Stimulated activated memory B cell treated with anti-CD40 and anti-IgM and Interleukin-4, amounts not matched to agents 10 μg/mL and 1 μg/mL and 100 μg/mL, for 72 hours (primary cell): ENCODE results near the gene NDRG2.
"Not testable (repeated sequence)": the region's sequence is repeated elsewhere in the genome, so short reads cannot be mapped to it uniquely, and the experiment has no call there.

Experiments used
- ATAC-seq: fragments of 150-1000 bp; cut with Tn5 transposase; 2 replicates; pipeline ENCODE4 v1.10.0; 2021
- H3K27ac Mint-ChIP-seq: one replicate; pipeline ENCODE4 v1.8.0; 2022; ENCODE audit warnings: mild to moderate bottlenecking, mixed read lengths
- H3K27me3 Mint-ChIP-seq: one replicate; pipeline ENCODE4 v1.8.0; 2022; ENCODE audit warnings: mixed read lengths
- H3K36me3 Mint-ChIP-seq: one replicate; pipeline ENCODE4 v1.8.0; 2022; ENCODE audit warnings: mixed read lengths
- H3K4me1 Mint-ChIP-seq: one replicate; pipeline ENCODE4 v1.8.0; 2022; ENCODE audit warnings: mixed read lengths
- H3K4me3 Mint-ChIP-seq: one replicate; pipeline ENCODE4 v1.8.0; 2022; ENCODE audit warnings: mild to moderate bottlenecking, moderate library complexity, mixed read lengths
- H3K9me3 Mint-ChIP-seq: one replicate; pipeline ENCODE4 v1.8.0; 2022; ENCODE audit warnings: mixed read lengths

Gene NDRG2

DNA sequence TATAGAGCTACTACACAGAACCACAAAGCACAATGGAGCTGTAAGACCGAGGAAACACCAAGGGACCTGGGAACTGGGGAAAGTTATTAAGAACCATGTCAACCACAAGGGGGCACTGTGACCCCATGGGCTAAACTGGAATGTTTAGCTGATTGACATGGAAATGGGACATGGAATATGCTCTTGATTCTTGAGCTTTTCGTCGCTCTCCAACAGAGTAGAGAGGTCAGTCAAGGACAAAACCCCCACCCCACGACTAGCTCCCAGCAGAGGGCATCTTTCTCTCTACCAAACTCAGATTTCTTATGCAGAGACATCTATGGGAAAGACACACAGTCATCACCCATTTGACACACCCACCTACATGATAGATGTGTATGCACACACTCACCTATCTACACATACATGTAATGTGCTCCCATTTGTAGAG lies 10.1 kb downstream of the NDRG2 start:
- ATAC-seq, result peak; percentile 68
- Mint-ChIP-seq H3K4me1 (peaks cover 6% of the 10 kb centered on the region), H3K27me3 (peaks cover 35% of the 10 kb centered on the region), H3K9me3 (no peaks in the 10 kb centered on the region), H3K36me3 (no peaks in the 10 kb centered on the region), H3K4me3 (no peak overlapping the region), H3K27ac (no peak overlapping the region)

GRCh38 chr14:21011136-21011535 lies 13.7 kb downstream of the NDRG2 start:
- ATAC-seq, result no peak
- peaks cover 35% of the 10 kb centered on the region for H3K27me3 Mint-ChIP-seq
- H3K9me3 Mint-ChIP-seq, result no peaks in the 10 kb centered on the region
- peaks cover 6% of the 10 kb centered on the region for H3K4me1 Mint-ChIP-seq
- H3K27ac Mint-ChIP-seq, result no peak overlapping the region
- H3K36me3 Mint-ChIP-seq, result no peaks in the 10 kb centered on the region
- H3K4me3 Mint-ChIP-seq, result no peak overlapping the region

DNA sequence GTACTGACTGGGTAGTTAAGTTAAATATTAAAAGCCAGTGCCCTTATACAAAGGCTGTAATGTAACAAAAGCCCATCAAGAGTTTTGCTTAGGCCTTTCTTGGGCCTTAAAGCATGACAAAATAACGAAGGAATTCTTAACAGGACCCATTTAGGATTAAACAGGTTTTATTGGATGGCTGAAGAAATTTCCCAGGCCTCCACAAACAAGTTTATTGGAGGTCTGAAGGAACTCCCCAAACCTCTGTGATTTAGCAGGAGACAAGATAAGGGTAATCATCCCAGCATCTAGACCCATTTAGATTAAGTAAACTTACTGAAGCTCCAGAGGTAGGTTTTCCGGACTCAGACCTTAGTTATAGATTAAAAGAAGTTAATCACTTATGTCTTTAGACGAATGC lies 15.1 kb downstream of the NDRG2 start:
- H3K27me3 Mint-ChIP-seq, result peaks cover 35% of the 10 kb centered on the region
- H3K9me3 Mint-ChIP-seq, H3K4me1 Mint-ChIP-seq, ATAC-seq, H3K27ac Mint-ChIP-seq, H3K36me3 Mint-ChIP-seq, H3K4me3 Mint-ChIP-seq: not testable (repeated sequence)

DNA sequence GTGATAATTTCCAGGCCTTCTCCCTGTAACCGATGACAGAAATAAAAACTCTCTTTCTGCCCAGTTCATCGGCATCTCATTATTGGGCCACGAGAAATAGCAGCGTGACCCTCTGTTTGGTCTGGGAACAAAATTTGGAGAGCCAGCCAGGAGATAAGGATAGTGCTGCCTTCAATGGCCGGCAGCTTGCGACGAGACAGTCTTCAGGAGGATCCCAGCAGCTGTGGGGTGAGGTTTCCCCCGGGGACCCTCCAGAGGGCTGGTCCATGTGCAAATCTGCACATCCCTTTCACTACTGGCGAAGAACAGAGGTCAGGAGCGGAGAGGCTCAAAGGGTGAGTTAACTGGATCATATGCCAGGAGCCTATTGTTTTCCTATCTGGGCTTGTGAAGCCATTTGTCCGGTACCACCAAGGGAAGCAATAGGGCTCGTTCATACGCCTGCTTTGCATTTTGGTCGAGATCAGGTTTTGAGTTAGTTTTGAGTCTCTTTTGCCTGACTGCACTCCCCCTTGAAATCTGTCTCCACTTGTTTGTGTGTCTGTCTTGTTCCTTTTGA lies 21.0 kb downstream of the NDRG2 start:
- Mint-ChIP-seq H3K27me3 (no peaks in the 10 kb centered on the region), H3K36me3 (no peaks in the 10 kb centered on the region), H3K4me1 (no peaks in the 10 kb centered on the region), H3K27ac (no peak overlapping the region), H3K9me3 (no peaks in the 10 kb centered on the region), H3K4me3 (no peak overlapping the region)
- ATAC-seq, result no peak

- H3K4me1 Mint-ChIP-seq, result no peaks in the 10 kb centered on the region
- no peaks in the 10 kb centered on the region for H3K27me3 Mint-ChIP-seq
Measured at GRCh38 chr14:21001218-21001617, 23.6 kb downstream of the NDRG2 start.

DNA sequence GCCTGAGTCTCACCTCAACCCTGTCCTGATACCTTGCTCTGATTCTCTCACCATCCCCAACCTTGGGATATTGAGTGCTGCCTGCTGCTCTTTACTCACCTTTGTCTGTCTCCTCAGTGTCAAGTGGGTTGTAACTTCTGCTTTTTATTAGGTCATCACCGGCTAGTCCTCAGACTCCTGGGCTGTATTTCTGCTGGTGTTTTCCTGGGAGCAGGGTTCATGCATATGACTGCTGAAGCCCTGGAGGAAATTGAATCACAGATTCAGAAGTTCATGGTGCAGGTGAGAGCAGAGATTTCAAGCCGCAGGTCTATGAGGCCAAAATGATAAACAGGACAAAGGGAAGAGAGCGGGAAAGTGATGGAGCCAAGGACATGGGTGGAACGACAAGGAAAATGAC lies 25.3 kb downstream of the NDRG2 start:
- Mint-ChIP-seq H3K36me3 (peaks cover 27% of the 10 kb centered on the region), H3K4me3 (no peak overlapping the region), H3K27ac (no peak overlapping the region), H3K9me3 (no peaks in the 10 kb centered on the region), H3K4me1 (no peaks in the 10 kb centered on the region), H3K27me3 (no peaks in the 10 kb centered on the region)
- peak; percentile 24 for ATAC-seq

More at GRCh38 chr14:21001218-21001617, 23.6 kb downstream of the NDRG2 start:
- Mint-ChIP-seq H3K4me3 (no peak overlapping the region), H3K9me3 (no peaks in the 10 kb centered on the region), H3K27ac (no peak overlapping the region), H3K36me3 (peaks cover 11% of the 10 kb centered on the region)
- ATAC-seq, result no peak

DNA sequence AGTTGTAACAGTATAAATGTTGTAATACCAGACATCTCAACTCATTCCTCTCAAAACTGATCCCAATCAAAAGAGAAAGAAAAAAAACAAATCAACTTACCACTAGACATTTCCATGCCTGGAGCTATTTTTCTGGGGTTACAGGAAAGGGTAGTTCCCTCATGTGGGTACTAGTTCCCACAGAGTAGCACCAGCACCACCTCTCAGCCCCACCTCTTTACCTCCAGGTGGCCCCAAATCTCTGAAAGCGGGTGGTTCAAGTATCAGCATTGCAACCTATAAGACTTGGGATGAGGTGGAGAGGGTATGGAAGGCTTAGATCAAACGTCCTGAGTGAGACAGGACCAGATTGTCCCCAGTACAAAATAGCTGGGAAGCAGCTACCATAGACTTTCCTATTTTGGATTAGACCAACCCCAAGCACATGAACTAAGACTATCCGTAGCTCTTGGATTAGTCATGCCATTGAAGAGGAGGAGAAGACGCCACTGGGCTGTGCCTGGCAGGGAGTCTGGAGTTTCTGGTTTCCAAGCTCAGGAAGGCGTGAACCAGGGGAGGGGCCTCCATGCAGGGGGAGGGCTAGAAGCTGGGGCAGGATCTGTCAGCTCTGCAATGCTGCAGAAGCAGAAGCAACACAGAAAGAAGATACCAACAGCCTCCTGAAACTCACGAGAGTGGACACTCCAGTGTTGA lies 26.0 kb downstream of the NDRG2 start, which contains the start of gene SLC39A2:
Gene SLC39A2, plus strand, starts transcription at position 620 of the 693 bp plus-strand sequence. CDS start 154 bp downstream, outside the sequence.
- H3K9me3 Mint-ChIP-seq, result no peaks in the 10 kb centered on the region
- H3K27ac Mint-ChIP-seq, result no peak within 1 kb of the TSS
- H3K27me3 Mint-ChIP-seq, result no peaks in the 10 kb centered on the region
- ATAC-seq, result peak; percentile 20
- H3K4me1 Mint-ChIP-seq, result no peaks in the 10 kb centered on the region
- H3K4me3 Mint-ChIP-seq, result no peak within 1 kb of the TSS
- peaks cover 35% of the 10 kb centered on the region for H3K36me3 Mint-ChIP-seq

GRCh38 chr14:20998139-20998538 lies 26.7 kb downstream of the NDRG2 start:
- H3K4me1 Mint-ChIP-seq, result no peaks in the 10 kb centered on the region
- H3K4me3 Mint-ChIP-seq, result no peak overlapping the region
- no peaks in the 10 kb centered on the region for H3K9me3 Mint-ChIP-seq
- no peak overlapping the region for H3K27ac Mint-ChIP-seq
- no peaks in the 10 kb centered on the region for H3K27me3 Mint-ChIP-seq
- ATAC-seq, result no peak
- H3K36me3 Mint-ChIP-seq, result peaks cover 40% of the 10 kb centered on the region

DNA sequence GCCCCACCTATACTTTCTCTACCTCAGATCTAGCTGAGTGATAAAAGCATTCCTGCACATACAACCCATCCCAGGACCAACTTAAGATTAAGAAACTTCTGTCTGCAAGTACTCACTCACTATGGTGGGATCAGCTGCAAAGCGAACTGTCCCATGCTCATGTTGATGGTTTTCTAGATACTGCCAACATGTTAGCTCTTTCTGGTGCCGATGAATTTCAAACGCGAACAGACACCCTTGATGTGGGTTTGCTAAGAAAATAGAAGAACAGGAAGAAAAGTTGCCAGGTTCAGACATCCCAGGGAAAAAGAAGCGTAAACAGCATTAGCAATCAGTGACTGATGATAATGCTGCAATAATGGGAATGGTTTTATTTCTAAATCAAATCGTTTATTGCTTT lies 27.3 kb downstream of the NDRG2 start:
- peaks cover 43% of the 10 kb centered on the region for H3K36me3 Mint-ChIP-seq

DNA sequence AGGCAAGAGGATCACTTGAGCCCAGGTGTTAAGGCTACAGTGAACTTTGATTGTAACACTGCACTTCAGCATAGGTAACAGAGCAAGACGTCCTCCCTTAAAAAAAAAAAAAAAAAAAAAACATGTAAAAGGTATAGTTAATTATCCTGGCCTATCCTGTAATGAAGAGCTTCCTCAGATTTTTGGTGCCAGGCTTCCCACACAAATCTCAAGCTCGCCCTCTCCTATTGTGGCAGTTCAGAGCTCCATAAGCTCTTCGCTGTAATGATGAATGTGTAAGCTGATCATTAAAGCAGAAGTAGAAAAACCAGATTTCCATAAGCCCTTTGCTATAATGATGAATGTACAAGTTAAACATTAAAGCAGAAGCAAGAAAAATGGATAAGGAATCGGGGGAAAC lies 27.7 kb downstream of the NDRG2 start:
- Mint-ChIP-seq H3K4me1 (peaks cover under 1% of the 10 kb centered on the region), H3K4me3 (no peak overlapping the region), H3K27ac (no peak overlapping the region), H3K36me3 (peaks cover 44% of the 10 kb centered on the region), H3K27me3 (no peaks in the 10 kb centered on the region), H3K9me3 (no peaks in the 10 kb centered on the region)
- no peak for ATAC-seq

More for the DNA sequence above, 27.3 kb downstream of the NDRG2 start:
- H3K27ac Mint-ChIP-seq, result no peak overlapping the region
- H3K27me3 Mint-ChIP-seq, result no peaks in the 10 kb centered on the region
- no peak for ATAC-seq
- no peak overlapping the region for H3K4me3 Mint-ChIP-seq
- H3K4me1 Mint-ChIP-seq, result no peaks in the 10 kb centered on the region
- H3K9me3 Mint-ChIP-seq, result no peaks in the 10 kb centered on the region

- no peaks in the 10 kb centered on the region for H3K27me3 Mint-ChIP-seq
- H3K27ac Mint-ChIP-seq, result no peak overlapping the region
- H3K4me1 Mint-ChIP-seq, result peaks cover 6% of the 10 kb centered on the region
- no peak overlapping the region for H3K4me3 Mint-ChIP-seq
- peaks cover 50% of the 10 kb centered on the region for H3K36me3 Mint-ChIP-seq
- ATAC-seq, result no peak
- no peaks in the 10 kb centered on the region for H3K9me3 Mint-ChIP-seq
Measured at GRCh38 chr14:20996521-20996920, 28.3 kb downstream of the NDRG2 start.

GRCh38 chr14:20989787-20990600 lies 34.9 kb downstream of the NDRG2 start, which contains the start of gene METTL17:
Gene METTL17, plus strand, starts transcription at chr14:20989980. Its CDS starts 23 bp downstream, at chr14:20990003.
- H3K9me3 Mint-ChIP-seq, result no peaks in the 10 kb centered on the region
- peak within 1 kb of the TSS; percentile 94 for H3K4me3 Mint-ChIP-seq
- H3K36me3 Mint-ChIP-seq, result peaks cover 27% of the 10 kb centered on the region
- no peaks in the 10 kb centered on the region for H3K27me3 Mint-ChIP-seq
- peak within 1 kb of the TSS; percentile 91 for H3K27ac Mint-ChIP-seq
- peak; percentile 98 for ATAC-seq
- H3K4me1 Mint-ChIP-seq, result peaks cover 20% of the 10 kb centered on the region

- Mint-ChIP-seq H3K4me3 (peak overlapping the region; percentile 94), H3K9me3 (no peaks in the 10 kb centered on the region), H3K27ac (peak overlapping the region; percentile 91), H3K36me3 (peaks cover 21% of the 10 kb centered on the region), H3K27me3 (no peaks in the 10 kb centered on the region), H3K4me1 (peaks cover 20% of the 10 kb centered on the region)
- no peak for ATAC-seq
Measured at GRCh38 chr14:20989471-20989786, 35.4 kb downstream of the NDRG2 start.

DNA sequence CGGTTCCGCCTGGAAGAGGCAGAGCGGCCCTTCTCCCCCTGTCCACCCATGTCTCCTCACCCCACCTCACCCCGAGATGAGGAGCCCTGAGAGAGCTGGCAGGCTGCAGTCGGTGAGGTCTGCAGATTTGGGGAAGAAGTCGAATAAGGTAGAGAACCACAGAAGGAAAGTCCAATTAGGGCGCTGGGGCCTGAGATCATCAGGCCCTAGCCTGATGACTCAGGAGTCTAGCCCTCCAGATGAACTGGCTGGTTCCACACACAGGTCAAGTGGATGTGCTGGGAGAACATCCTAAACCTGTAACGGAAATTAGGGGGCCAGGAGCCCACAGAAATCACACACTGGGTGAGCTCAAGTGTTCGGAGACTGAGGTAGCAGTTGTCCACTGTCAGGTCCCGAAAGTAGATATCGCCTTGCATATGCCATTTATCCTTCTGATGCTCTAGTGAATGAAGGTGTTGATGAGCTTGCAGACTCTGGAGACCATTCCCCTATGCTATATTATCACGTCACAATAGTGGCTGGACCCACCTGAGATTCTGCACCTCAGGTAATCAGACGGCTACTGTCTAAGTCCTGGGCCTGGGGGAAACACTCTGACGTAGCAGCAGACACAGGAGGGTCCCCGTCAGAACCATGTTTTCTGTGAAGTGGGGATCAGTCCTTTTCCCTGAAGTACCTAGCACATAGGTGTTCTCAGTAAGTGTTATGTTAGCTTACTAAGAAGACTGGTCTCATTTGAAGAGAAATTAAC lies 36.0 kb downstream of the NDRG2 start:
- Mint-ChIP-seq H3K36me3 (peaks cover 16% of the 10 kb centered on the region), H3K4me3 (no peak overlapping the region), H3K4me1 (peaks cover 20% of the 10 kb centered on the region), H3K27ac (peak overlapping the region; percentile 91), H3K9me3 (no peaks in the 10 kb centered on the region), H3K27me3 (no peaks in the 10 kb centered on the region)
- ATAC-seq, result no peak

GRCh38 chr14:20986811-20987210 lies 38.0 kb downstream of the NDRG2 start:
- Mint-ChIP-seq H3K27me3 (no peaks in the 10 kb centered on the region), H3K27ac (no peak overlapping the region), H3K9me3 (no peaks in the 10 kb centered on the region), H3K4me3 (no peak overlapping the region), H3K36me3 (peaks cover 2% of the 10 kb centered on the region), H3K4me1 (peaks cover 16% of the 10 kb centered on the region)
- ATAC-seq, result no peak
